ENCODE measurements around the gene SDK1.
"Not testable (repeated sequence)": the region's sequence is repeated elsewhere in the genome, so short reads cannot be mapped to it uniquely, and the experiment has no call there.

SDK1 gene

GRCh38 chr7:3955751-3956696, 655.0 kb downstream of the SDK1 start:
- no peak for DNase-seq (ENCODE audit: low read depth in 2 of 2)

DNA sequence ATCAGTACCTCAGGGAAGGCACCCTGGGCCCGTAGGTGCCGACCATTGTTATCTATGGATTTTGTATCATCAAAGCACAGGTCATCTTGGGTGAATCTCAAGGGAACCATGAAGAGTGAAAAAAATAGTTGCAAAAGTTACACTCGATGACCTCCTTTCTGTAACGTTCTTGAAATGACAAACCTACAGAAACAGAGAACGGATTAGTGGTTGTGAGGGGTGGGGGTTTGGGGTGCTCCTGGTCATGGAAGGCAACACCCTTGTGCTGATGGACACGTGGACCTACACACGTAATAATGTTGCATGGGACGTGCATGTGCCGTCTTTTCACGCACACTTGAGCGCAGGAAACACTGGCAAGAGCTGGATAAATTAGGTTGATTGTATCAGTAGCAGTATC, 655.9 kb downstream of the SDK1 start:
- no peak for DNase-seq (ENCODE audit: low read depth in 2 of 2)

GRCh38 chr7:3957472-3958108, 656.5 kb downstream of the SDK1 start:
- no peak for DNase-seq (ENCODE audit: low read depth in 2 of 2)

GRCh38 chr7:3958109-3958483, 657.0 kb downstream of the SDK1 start:
- DNase-seq (ENCODE audit: low read depth in 2 of 2), result no peak

GRCh38 chr7:3959364-3959763, 658.3 kb downstream of the SDK1 start:
- DNase-seq (ENCODE audit: low read depth in 2 of 2), result no peak

DNA sequence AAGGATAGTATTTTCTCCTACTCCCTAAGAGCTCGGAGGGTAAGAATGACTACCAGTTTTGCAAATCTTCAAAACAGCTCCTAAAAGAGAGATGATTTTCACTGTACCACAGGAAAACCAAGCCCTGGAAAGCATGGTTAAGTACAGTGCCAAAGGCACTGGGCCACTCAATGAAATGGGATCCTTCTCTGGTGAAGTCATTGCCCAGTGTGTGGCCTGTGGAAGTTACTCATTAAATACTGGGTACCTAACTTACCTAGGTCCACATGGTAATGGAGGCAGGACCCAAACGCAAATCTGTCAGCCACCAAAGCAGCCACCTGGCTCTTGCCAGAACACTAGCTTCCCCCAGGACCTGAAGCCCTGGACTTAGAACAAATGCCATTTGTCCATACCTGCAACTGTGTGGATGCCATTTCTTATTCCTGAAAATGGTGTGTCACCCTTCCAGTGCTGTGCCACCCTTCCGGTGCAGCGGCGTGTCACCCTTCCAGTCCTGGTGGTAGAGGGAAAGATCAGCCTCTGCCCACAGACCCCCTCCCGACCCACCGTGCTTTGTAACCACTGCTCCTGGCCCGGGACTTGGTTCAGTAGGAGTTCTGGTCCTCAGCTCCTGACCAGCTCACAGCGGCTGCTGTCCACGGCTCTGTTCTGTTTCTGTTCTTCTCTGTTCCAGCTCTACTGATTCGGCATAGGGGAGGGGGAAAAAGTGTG, 659.2 kb downstream of the SDK1 start:
- no peak for DNase-seq (ENCODE audit: low read depth in 2 of 2)

DNA sequence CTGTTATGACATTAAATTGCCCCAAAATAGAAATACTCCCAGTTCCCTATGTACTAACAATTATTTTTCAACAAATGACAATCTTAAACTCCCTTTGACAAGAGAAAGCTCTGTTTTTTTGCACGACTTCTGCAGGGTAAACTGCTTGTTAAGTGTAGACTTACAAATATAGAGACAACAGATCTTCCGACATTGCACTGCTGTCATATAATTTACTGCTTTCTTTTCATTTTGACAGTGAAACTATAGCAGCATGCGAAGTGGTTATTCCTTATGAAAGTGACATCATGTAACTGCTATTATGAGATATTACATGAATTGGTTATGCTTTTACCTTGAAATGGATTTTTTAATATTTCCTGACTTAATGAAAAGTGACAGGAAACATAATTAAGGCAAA, 659.9 kb downstream of the SDK1 start:
- no peak for DNase-seq (ENCODE audit: low read depth in 2 of 2)

DNA sequence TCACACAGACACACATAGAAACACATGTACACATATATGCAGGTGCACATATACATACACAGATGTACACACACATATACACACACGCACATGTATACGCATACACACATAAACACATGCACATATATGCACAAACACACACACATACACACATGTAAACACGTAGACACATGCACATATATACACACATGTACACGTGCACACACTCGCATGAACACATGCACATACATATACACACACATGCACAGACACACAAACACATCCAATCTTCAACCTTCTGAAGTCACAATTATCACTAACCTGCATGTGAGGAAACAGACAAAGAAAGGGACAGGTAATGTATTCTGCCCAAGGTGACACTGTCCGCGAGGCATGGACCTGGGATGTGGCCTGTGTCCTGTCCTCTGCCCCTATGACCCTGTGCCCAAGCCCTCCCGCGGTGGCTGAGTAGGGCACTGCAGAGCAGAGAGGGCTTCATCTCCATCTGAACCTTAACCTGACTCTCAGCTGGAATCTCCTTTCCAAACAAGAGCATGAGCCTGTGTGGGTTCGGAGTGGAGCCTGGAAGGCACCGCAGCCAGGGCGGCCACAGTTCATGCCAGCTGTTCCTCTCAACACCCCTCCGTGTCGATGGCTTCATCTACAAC, 660.9 kb downstream of the SDK1 start:
- DNase-seq (ENCODE audit: low read depth in 2 of 2), result no peak

DNA sequence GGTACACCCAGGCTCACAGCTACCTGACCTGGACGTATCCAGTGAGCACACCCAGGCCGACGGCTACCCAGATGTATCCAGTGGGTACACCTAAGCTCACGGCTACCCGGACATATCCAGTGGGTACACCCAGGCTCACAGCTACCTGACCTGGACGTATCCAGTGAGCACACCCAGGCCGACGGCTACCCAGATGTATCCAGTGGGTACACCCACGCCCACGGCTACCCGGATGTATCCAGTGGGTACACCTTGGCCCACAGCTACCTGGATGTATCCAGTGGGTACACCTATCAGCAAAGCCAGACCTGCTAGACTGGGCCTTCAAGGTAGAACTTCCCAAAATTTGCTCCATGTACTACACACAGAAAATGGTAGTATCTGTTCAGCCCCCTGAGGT, 662.7 kb downstream of the SDK1 start:
- not testable (repeated sequence) for DNase-seq (ENCODE audit: low read depth in 2 of 2)

GRCh38 chr7:3964980-3965606, 664.0 kb downstream of the SDK1 start:
- DNase-seq (ENCODE audit: low read depth in 2 of 2), result no peak

- no peak for DNase-seq (ENCODE audit: low read depth in 2 of 2)
Measured at GRCh38 chr7:3965794-3966395, 664.8 kb downstream of the SDK1 start.

DNA sequence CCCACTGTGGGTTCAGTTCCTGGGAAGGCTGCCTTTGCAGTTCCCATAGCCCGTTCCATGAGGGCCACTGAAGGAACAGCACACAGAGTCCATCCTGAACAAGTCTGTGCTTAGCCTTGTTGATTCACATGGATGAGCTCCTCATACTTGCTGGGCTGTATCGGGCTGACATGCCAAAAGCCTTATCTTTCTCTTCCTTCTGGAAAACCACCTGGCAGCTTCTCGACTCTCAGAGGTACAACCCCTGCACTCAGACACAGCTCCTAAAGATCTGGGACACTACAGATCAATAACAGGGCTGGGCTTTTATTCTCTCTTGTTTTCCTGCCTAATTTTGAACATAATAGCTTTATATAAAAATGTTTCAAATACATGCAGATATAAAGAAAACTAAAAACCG, 667.2 kb downstream of the SDK1 start:
- DNase-seq (ENCODE audit: low read depth in 2 of 2), result no peak

- DNase-seq (ENCODE audit: low read depth in 2 of 2), result no peak
Measured at GRCh38 chr7:3969286-3969685, 668.2 kb downstream of the SDK1 start.

DNA sequence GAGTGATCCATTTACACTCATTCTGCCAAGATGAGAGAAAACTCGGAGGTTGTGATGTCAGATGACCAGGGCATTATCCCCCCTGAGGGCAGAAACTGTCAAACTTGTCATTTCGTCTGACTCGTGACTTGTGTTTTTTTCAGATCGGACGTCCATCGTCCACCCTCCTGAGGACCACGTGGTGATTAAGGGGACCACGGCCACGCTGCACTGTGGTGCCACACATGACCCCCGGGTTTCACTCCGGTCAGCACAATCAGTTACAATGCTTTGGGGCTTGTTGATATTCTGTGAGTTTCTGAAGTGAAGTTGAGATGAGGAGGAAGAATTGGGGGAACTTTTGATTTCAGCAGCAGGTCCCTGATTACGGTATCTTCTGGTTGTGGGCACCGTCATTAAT, 670.3 kb downstream of the SDK1 start:
- no peak for DNase-seq (ENCODE audit: low read depth in 2 of 2)

DNA sequence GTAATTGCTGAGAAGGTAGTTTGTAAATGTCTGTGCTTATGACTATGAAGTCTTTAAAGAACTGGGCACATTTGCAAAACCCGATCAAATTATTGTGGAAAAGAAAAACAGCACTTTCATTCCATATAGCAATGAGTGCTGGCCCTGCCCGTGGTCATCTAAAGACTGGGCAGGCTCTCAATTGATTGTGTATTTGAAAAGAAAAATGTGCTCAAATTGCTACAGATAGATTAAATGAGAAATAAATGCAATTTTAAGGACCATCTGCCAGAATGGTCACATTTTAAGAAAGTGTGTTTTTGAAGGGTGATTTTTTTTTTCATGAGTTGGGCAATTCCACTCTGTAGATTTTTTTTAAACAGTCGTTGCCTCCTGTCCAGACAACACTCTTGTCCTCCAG, 672.2 kb downstream of the SDK1 start:
- DNase-seq (ENCODE audit: low read depth in 2 of 2), result no peak

- no peak for DNase-seq (ENCODE audit: low read depth in 2 of 2)
Measured at GRCh38 chr7:3974329-3974728, 673.3 kb downstream of the SDK1 start.

DNA sequence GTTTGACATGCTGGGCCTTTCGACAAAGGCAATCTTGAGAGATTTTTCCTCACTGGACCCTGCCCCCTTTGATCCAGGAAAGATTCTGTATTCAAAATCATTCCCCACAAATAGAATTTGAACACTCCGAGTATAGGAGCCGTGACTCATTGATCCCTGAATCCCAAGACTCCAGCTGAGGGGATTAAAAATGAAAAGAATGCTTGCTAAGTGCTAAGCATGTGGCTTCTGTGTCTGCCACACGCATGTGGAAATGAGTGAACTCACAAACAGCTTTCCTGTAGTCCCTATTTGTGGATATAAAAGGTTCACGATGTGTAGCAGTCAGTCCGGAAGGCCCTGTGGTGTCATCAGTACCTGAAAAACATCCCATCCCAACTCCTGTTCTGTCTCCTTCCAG, 674.3 kb downstream of the SDK1 start:
- no peak for DNase-seq (ENCODE audit: low read depth in 2 of 2)

DNA sequence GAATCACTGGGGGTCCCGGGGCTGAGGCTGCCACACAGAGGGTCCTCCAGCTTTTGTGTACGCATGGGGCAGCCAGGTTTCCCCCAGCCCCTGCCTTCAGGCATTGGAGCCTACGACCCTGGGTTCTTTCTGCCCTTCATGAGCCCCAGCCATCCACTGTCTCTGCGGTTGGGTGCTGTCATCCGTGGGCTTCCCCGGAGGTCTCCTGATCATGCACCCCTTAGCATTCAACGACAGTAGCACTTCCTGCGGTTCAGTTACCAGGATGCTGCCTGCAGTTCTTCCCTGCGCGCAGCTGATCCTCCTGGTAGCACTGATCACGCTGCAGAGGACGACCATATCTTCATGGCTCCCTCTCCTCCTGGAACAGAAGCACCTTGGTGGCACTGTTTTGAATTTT, 676.3 kb downstream of the SDK1 start:
- no peak for DNase-seq (ENCODE audit: low read depth in 2 of 2)

GRCh38 chr7:3978839-3979238, 677.8 kb downstream of the SDK1 start:
- DNase-seq (ENCODE audit: low read depth in 2 of 2), result no peak

DNA sequence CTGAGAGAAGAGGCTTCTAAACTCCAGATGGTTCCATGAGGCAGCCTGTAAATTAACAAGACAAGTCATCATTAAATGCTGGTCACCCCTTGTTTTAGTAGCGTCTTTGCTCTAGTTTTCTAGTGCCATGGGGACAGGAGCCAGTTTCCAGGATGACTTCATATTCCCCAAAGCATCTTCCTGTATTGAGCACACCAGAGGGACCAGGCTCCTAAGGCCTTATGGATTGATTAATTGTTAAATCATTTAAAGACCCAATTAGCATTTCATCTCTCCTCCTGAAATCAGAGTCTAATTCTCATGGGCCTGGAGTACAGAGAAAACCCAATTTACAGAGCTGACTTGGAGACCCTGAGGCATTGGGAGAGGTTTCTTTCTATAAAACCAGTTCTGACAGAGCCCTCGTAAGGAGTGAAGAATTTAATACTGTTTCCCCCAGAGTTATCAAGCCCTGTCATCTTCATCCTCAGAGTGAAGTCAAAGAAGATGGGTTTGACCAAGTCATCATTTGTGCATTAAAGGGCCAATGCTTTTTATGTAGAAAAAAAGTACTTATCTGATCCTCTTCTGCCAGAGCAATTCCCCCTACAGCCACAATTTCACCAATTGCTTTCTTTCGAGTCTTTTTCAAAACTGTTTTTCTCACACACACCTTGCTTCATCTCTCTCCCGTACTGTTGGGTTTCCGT, 678.7 kb downstream of the SDK1 start:
- DNase-seq (ENCODE audit: low read depth in 2 of 2), result no peak

DNA sequence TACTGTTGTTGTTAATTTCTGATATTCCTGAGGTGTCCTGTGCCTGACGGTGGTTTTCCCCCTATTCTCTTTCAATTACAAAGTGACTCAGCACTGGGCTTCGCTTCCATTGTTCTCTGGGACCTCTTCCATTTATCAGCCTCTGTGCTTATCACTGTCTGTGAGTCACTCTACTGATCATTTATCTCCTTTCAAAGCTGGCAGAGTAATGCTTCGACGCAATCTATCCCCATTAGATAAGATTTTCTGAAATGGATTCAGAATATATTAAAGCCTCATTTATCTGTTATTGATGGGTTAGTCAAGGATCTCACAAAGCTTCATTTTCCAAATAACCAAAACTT, 679.2 kb downstream of the SDK1 start:
- DNase-seq (ENCODE audit: low read depth in 2 of 2), result no peak
